Activated CD8-positive, alpha-beta T cell treated with anti-CD3 and anti-CD28 coated beads, Interleukin-2, amount 10 ng/mL, durations not matched to agents 7 days and 5 days (primary cell): Measurements from ENCODE around the gene TRPV2. TPM values are rescaled to one million over a fixed set of nuclear protein-coding genes. Genes with fewer than 3 reads are reported as not detected.

Experiments used
- ATAC-seq: fragments of 150-1000 bp; cut with Tn5 transposase; one replicate; pipeline ENCODE4 v1.10.0; 2021; ENCODE audit warnings: moderate library complexity
- CTCF ChIA-PET: fragments of 350-600 bp; sonication (Branson Sonifier 250); formaldehyde crosslinking; loops from one replicate; lab custom pipeline; 2021; ENCODE audit warnings: antibody characterized with exemption; lab: Charles Lee
- POLR2A ChIA-PET: fragments of 350-600 bp; sonication (Branson Sonifier 250); formaldehyde crosslinking; loops from one replicate; lab custom pipeline; 2021; ENCODE audit warnings: antibody characterized with exemption; lab: Charles Lee
- DNase-seq: peaks from one replicate; pipeline ENCODE4 v3.0.0-alpha.2; 2020
- H3K27ac Mint-ChIP-seq: one replicate; pipeline ENCODE4 v1.8.0; 2021; ENCODE audit warnings: mild to moderate bottlenecking, mixed read lengths
- H3K27me3 Mint-ChIP-seq: one replicate; pipeline ENCODE4 v1.8.0; 2021; ENCODE audit warnings: low read depth, mixed read lengths
- H3K36me3 Mint-ChIP-seq: one replicate; pipeline ENCODE4 v1.8.0; 2021; ENCODE audit warnings: low read depth, mixed read lengths
- H3K4me1 Mint-ChIP-seq: one replicate; pipeline ENCODE4 v1.8.0; 2021; ENCODE audit warnings: low read depth, mixed read lengths
- H3K4me3 Mint-ChIP-seq: one replicate; pipeline ENCODE4 v1.8.0; 2021; ENCODE audit warnings: mild to moderate bottlenecking, mixed read lengths
- H3K9me3 Mint-ChIP-seq: one replicate; pipeline ENCODE4 v1.8.0; 2022; ENCODE audit warnings: mixed read lengths; ENCODE audit not compliant: insufficient read depth
- total RNA-seq, 2 experiments: library from RNA; stranded (reverse); gene quantifications; one replicate each; pipeline ENCODE4 v1.2.3, GENCODE V29; 2021

Gene TRPV2
- total RNA-seq, 2 experiments from 2014 or later = 124 to 134 TPM

- ChIA-PET POLR2A (no interaction called here), CTCF (interaction anchor here (1.2 kb wide), 1 partner anchor 53 kb away, joined by 4 read pairs; no protein-coding TSS in a partner anchor)
- no peak for DNase-seq
- no peak for ATAC-seq
- no peaks in the 10 kb centered on the region for H3K27me3 Mint-ChIP-seq
- H3K4me3 Mint-ChIP-seq = no peak overlapping the region
- H3K27ac Mint-ChIP-seq = no peak overlapping the region
- no peaks in the 10 kb centered on the region for H3K36me3 Mint-ChIP-seq
- no peaks in the 10 kb centered on the region for H3K4me1 Mint-ChIP-seq
- no peaks in the 10 kb centered on the region for H3K9me3 Mint-ChIP-seq
Observed at GRCh38 chr17:16467886-16468285, 52.5 kb downstream of the TRPV2 start.

DNA sequence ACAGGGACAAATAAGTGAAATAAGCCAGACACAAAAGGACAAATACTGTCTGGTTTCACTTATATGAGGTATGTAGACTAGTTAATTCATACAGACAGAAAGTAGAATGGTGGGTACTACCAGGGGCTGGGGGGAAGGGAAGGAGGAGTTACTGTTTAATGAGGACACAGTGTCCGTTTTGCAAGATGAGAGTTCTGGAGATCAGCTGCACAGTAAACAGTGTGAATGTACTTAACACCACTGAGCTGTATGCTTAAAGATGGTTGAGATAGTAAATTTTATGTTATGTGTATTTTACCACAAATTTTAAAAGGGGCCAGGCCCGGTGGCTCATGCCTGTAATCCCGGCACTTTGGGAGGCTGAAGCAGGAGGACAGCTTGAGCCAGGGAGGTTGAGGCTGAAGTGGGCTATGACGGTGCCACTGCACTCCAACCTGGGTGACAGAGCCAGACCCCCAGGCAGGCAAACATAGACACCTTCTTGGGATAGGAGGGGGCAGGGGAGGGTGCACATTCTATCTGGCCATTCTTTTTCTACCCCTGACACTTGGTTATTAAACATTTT lies 53.1 kb downstream of the TRPV2 start:
- Mint-ChIP-seq H3K9me3 (no peaks in the 10 kb centered on the region), H3K36me3 (no peaks in the 10 kb centered on the region), H3K27me3 (no peaks in the 10 kb centered on the region), H3K4me3 (no peak overlapping the region), H3K27ac (no peak overlapping the region), H3K4me1 (no peaks in the 10 kb centered on the region)
- POLR2A ChIA-PET = no interaction called here
- DNase-seq (no peak), ATAC-seq (no peak)
- CTCF ChIA-PET = no interaction called here

GRCh38 chr17:16470265-16470664 lies 54.9 kb downstream of the TRPV2 start:
- Mint-ChIP-seq H3K4me3 (no peak overlapping the region), H3K27ac (no peak overlapping the region), H3K36me3 (no peaks in the 10 kb centered on the region), H3K27me3 (no peaks in the 10 kb centered on the region), H3K9me3 (no peaks in the 10 kb centered on the region), H3K4me1 (no peaks in the 10 kb centered on the region)
- ChIA-PET POLR2A (no interaction called here), CTCF (interaction anchor here (0.7 to 2.9 kb wide), 4 partner anchors 17 to 119 kb away, joined by 3 to 12 read pairs (median 4); no protein-coding TSS in a partner anchor)
- ATAC-seq (no peak), DNase-seq (no peak)

DNA sequence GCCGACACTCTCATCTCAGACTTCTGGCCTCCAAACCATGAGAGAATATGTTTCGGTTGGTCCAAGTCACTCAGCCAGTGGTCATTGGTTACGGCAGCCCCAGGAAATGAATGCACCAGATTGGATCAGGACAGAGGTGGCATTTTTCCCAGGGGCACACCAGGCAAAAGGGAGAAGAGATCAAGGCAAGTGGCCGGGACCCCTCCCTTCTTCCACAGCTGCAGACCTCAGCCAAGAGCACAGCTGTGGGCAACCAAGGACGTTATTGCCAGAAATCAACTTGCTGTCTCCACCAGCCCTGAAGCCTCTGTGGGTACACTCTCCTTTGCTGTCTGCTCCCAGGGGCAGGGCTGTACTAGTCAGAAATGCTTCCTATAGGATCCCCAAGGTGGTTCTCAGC lies 55.9 kb downstream of the TRPV2 start:
- Mint-ChIP-seq H3K4me3 (no peak overlapping the region), H3K9me3 (no peaks in the 10 kb centered on the region), H3K27me3 (no peaks in the 10 kb centered on the region), H3K27ac (no peak overlapping the region), H3K4me1 (no peaks in the 10 kb centered on the region), H3K36me3 (no peaks in the 10 kb centered on the region)
- DNase-seq (no peak), ATAC-seq (no peak)
- CTCF ChIA-PET = interaction anchor here (0.8 to 2.9 kb wide), 3 partner anchors 19 to 118 kb away, joined by 3 to 12 read pairs (median 5); no protein-coding TSS in a partner anchor
- POLR2A ChIA-PET = no interaction called here

GRCh38 chr17:16472539-16472938 lies 57.2 kb downstream of the TRPV2 start:
- POLR2A ChIA-PET = interaction anchor here (0.5 kb wide), 1 partner anchor 167 kb away, joined by 3 read pairs; no protein-coding TSS in a partner anchor
- ATAC-seq (no peak), DNase-seq (no peak)
- Mint-ChIP-seq H3K4me3 (no peak overlapping the region), H3K9me3 (no peaks in the 10 kb centered on the region), H3K36me3 (no peaks in the 10 kb centered on the region), H3K27me3 (no peaks in the 10 kb centered on the region), H3K4me1 (no peaks in the 10 kb centered on the region), H3K27ac (no peak overlapping the region)
- CTCF ChIA-PET = interaction anchor here (2.9 kb wide), 1 partner anchor 49 kb away, joined by 12 read pairs; no protein-coding TSS in a partner anchor

DNA sequence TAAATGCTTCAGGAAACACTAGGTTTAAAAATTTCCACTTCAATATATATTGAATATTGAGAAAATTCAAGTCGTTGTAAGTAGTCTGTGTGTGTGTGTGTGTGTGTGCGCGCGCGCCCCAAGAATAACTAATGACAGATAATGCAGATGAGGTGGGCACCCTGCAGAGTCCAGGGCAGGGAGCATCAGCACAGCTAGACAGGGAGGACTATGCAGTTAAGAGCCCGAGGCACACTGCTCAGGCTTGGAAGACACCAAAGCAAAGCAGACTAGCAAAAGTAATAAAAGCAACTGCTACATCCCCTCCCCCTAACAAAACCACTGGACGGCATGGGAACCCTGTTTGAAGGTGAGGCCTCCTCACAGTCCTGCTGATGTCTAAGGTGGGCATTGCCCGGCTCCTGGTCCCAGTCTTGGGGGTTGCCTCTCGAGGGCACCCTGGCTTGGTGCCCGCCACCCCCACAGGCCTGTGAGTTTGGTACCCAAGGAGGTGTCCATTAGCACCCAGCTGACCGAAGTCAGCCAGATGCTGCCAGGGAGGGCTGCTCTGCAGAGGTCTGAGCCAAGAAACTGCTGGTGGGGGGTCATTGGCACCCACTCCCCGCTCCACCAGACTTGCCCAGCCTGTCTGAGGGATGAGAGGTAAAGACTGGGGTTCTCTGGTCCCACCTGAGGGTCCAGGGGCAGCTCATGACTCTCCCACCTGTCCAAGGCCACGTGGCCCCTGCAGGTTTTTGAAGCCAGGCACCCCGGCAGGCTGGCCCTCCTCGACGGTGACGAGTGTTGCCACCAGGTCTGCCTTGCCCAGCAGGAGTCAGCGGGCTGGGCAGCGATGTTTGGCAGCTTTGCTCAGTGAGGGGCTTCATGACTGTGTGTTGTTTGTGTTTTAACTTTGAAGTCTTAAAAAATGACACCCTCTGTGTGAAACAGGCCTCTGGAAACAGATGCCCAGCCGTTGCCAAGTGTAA lies 58.0 kb downstream of the TRPV2 start:
- no peak for DNase-seq
- no peak overlapping the region for H3K4me3 Mint-ChIP-seq
- ChIA-PET CTCF (interaction anchor here (0.8 to 2.9 kb wide), 2 partner anchors 48 kb away, joined by 3 to 12 read pairs; no protein-coding TSS in a partner anchor), POLR2A (interaction anchor here (0.5 kb wide), 1 partner anchor 166 kb away, joined by 3 read pairs; no protein-coding TSS in a partner anchor)
- no peaks in the 10 kb centered on the region for H3K27me3 Mint-ChIP-seq
- no peaks in the 10 kb centered on the region for H3K36me3 Mint-ChIP-seq
- H3K4me1 Mint-ChIP-seq = no peaks in the 10 kb centered on the region
- no peak for ATAC-seq
- no peak overlapping the region for H3K27ac Mint-ChIP-seq
- no peaks in the 10 kb centered on the region for H3K9me3 Mint-ChIP-seq

GRCh38 chr17:16474012-16474725 lies 58.8 kb downstream of the TRPV2 start:
- no peaks in the 10 kb centered on the region for H3K4me1 Mint-ChIP-seq
- ATAC-seq = no peak
- H3K9me3 Mint-ChIP-seq = no peaks in the 10 kb centered on the region
- CTCF ChIA-PET = interaction anchor here (0.8 kb wide), 1 partner anchor 47 kb away, joined by 3 read pairs; no protein-coding TSS in a partner anchor
- no peaks in the 10 kb centered on the region for H3K27me3 Mint-ChIP-seq
- DNase-seq = no peak
- H3K36me3 Mint-ChIP-seq = no peaks in the 10 kb centered on the region
- H3K27ac Mint-ChIP-seq = no peak overlapping the region
- H3K4me3 Mint-ChIP-seq = no peak overlapping the region
- POLR2A ChIA-PET = no interaction called here

GRCh38 chr17:16475179-16475704 lies 59.9 kb downstream of the TRPV2 start:
- Mint-ChIP-seq H3K36me3 (no peaks in the 10 kb centered on the region), H3K9me3 (no peaks in the 10 kb centered on the region), H3K4me1 (no peaks in the 10 kb centered on the region), H3K27ac (no peak overlapping the region), H3K27me3 (no peaks in the 10 kb centered on the region), H3K4me3 (no peak overlapping the region)
- CTCF ChIA-PET = no interaction called here
- POLR2A ChIA-PET = no interaction called here
- no peak for ATAC-seq
- DNase-seq = no peak

GRCh38 chr17:16477255-16477654 lies 61.9 kb downstream of the TRPV2 start:
- no peak overlapping the region for H3K4me3 Mint-ChIP-seq
- no peaks in the 10 kb centered on the region for H3K27me3 Mint-ChIP-seq
- ATAC-seq (no peak), DNase-seq (no peak)
- ChIA-PET POLR2A (no interaction called here), CTCF (no interaction called here)
- no peaks in the 10 kb centered on the region for H3K36me3 Mint-ChIP-seq
- no peak overlapping the region for H3K27ac Mint-ChIP-seq
- no peaks in the 10 kb centered on the region for H3K4me1 Mint-ChIP-seq
- H3K9me3 Mint-ChIP-seq = no peaks in the 10 kb centered on the region

DNA sequence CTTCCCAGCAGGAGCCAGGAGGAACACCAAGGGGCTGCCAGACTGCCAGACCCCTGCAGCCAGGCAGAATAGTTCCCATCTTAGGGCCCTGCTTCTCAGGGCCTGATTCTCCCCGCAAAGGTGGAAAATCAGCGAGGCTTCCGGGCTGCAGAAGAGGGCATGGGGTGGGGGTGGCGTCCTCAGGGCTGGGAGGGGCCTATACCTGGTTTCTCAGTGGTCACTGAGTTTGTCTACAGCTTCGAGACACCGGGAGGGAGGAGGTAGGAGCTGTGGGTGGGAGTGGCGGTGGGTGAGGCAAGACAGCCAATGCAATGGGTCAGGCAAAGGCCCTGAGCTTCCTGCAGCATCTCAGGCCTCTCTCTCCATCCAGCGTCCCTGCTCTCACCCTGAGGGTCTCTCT lies 62.3 kb downstream of the TRPV2 start:
- Mint-ChIP-seq H3K9me3 (no peaks in the 10 kb centered on the region), H3K4me1 (no peaks in the 10 kb centered on the region), H3K27me3 (no peaks in the 10 kb centered on the region), H3K27ac (no peak overlapping the region), H3K4me3 (no peak overlapping the region), H3K36me3 (no peaks in the 10 kb centered on the region)
- ChIA-PET POLR2A (no interaction called here), CTCF (no interaction called here)
- no peak for DNase-seq
- ATAC-seq = no peak

DNA sequence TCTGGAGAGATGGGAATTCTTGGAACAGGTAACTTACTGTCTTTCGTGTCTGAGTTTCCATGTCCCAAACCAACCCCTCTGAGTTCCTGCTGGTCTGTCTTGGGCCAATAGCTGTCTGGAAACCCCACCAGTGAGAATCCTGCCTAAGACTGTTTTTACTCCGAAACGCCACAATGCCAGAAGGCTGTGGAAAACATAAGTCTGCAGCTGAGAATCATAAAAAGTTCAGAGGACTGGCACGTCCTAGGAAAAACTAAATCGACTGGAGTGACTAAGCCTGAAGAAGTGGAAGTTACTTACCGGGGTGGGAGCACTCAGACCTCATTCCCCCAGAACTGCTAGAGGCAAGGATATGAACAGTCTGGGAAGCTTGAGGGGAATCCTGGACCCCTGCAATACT lies 63.3 kb downstream of the TRPV2 start:
- no peak for ATAC-seq
- DNase-seq = no peak
- no peak overlapping the region for H3K27ac Mint-ChIP-seq
- no peaks in the 10 kb centered on the region for H3K9me3 Mint-ChIP-seq
- POLR2A ChIA-PET = no interaction called here
- H3K4me1 Mint-ChIP-seq = no peaks in the 10 kb centered on the region
- CTCF ChIA-PET = interaction anchor here (1.0 kb wide), 1 partner anchor 15 kb away, joined by 3 read pairs; no protein-coding TSS in a partner anchor
- H3K27me3 Mint-ChIP-seq = no peaks in the 10 kb centered on the region
- no peaks in the 10 kb centered on the region for H3K36me3 Mint-ChIP-seq
- H3K4me3 Mint-ChIP-seq = no peak overlapping the region
